ENCODE data around the gene GTSE1.
A peak's percentile ranks its signal among the peaks of the same experiment; 100 is the strongest.

The GTSE1 gene

GRCh38 chr22:46354993-46355305, 58.3 kb downstream of the GTSE1 start:
- Histone ChIP-seq H3K79me2 (ENCODE audit: control insufficient read depth, insufficient read depth, low read length) (no peaks in the 10 kb centered on the region), H3K4me3 (ENCODE audit: low read length) (no peak overlapping the region), H3K4me2 (ENCODE audit: low read length) (no peak overlapping the region), H2BK5ac (ENCODE audit: low read length) (no peak overlapping the region), H2BK120ac (ENCODE audit: low read depth, low read length) (no peak overlapping the region), H4K5ac (ENCODE audit: low read length) (no peak overlapping the region), H3K23ac (ENCODE audit: low read length) (no peak overlapping the region), H3K9ac (ENCODE audit: low read length) (no peak overlapping the region), H2BK15ac (replicated peaks; ENCODE audit: low read depth) (no peak overlapping the region), H3K36me3 (ENCODE audit: control insufficient read depth, insufficient read depth, low read length) (peaks cover 34% of the 10 kb centered on the region), H2AK5ac (ENCODE audit: low read length) (no peak overlapping the region), H3K4me1 (ENCODE audit: control insufficient read depth, low read depth, low read length) (no peaks in the 10 kb centered on the region), H3K27me3 (ENCODE audit: insufficient read depth, low read length, poor library complexity) (no peaks in the 10 kb centered on the region), H3K4ac (ENCODE audit: low read depth, low read length) (no peak overlapping the region), H3K79me1 (ENCODE audit: low read length) (peaks cover 2% of the 10 kb centered on the region), H3K56ac (ENCODE audit: low read length) (no peak overlapping the region), H3K27ac (ENCODE audit: low read depth, low read length) (no peak overlapping the region), H4K8ac (ENCODE audit: low read depth, low read length) (no peak overlapping the region), H3K18ac (ENCODE audit: low read length) (no peak overlapping the region)
- DNase-seq: no peak
- WGBS (ENCODE audit: extremely low coverage, insufficient coverage, low lambda C conversion rate): no CpG with 5 or more reads among the region's 7 CpGs

DNA sequence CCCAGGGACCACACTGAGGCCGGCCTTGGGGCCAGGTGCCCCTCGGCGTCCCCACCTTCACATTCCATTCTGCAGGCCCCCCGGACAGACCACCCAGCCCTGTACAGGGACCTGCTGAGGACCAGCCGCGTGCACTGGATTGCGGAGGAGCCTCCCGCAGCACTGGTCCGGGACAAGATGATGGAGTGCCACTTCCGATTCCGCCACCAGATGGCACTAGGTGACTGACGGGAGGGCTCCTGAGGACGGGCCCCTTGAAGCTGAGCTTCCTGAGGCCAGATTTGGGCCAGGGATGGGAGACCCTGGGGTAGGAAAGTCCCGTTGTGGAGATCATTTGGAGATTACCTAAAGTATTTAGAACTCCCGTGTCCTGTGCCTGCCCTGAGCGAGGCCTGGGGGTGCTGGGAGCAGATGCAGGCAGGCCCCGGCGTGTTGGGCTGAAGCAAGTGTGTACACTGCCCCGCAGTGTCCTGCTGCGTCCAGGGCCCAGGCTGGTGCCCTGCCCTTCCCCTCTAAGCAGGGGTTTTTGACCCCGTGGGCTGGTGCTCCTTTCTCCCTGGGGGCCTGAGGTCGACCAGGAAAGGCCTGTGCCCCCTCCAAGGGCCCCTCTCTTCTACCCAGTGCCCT, 58.8 kb downstream of the GTSE1 start:
- Histone ChIP-seq H3K79me1 (ENCODE audit: low read length) (peaks cover 2% of the 10 kb centered on the region), H3K18ac (ENCODE audit: low read length) (no peak overlapping the region), H3K4ac (ENCODE audit: low read depth, low read length) (no peak overlapping the region), H3K4me1 (ENCODE audit: control insufficient read depth, low read depth, low read length) (no peaks in the 10 kb centered on the region), H3K56ac (ENCODE audit: low read length) (no peak overlapping the region), H4K5ac (ENCODE audit: low read length) (no peak overlapping the region), H2BK5ac (ENCODE audit: low read length) (no peak overlapping the region), H3K4me2 (ENCODE audit: low read length) (no peak overlapping the region), H3K23ac (ENCODE audit: low read length) (no peak overlapping the region), H2BK15ac (replicated peaks; ENCODE audit: low read depth) (no peak overlapping the region), H3K36me3 (ENCODE audit: control insufficient read depth, insufficient read depth, low read length) (peaks cover 34% of the 10 kb centered on the region), H3K27me3 (ENCODE audit: insufficient read depth, low read length, poor library complexity) (no peaks in the 10 kb centered on the region), H4K8ac (ENCODE audit: low read depth, low read length) (no peak overlapping the region), H3K4me3 (ENCODE audit: low read length) (no peak overlapping the region), H2BK120ac (ENCODE audit: low read depth, low read length) (no peak overlapping the region), H2AK5ac (ENCODE audit: low read length) (no peak overlapping the region), H3K9ac (ENCODE audit: low read length) (no peak overlapping the region), H3K27ac (ENCODE audit: low read depth, low read length) (no peak overlapping the region), H3K79me2 (ENCODE audit: control insufficient read depth, insufficient read depth, low read length) (no peaks in the 10 kb centered on the region)
- no CpG with 5 or more reads among the region's 22 CpGs for WGBS (ENCODE audit: extremely low coverage, insufficient coverage, low lambda C conversion rate)
- DNase-seq: peak; percentile 76

GRCh38 chr22:46355996-46356471, 59.4 kb downstream of the GTSE1 start:
- Histone ChIP-seq H3K79me2 (ENCODE audit: control insufficient read depth, insufficient read depth, low read length) (no peaks in the 10 kb centered on the region), H3K4me1 (ENCODE audit: control insufficient read depth, low read depth, low read length) (no peaks in the 10 kb centered on the region), H3K27ac (ENCODE audit: low read depth, low read length) (no peak overlapping the region), H3K4me3 (ENCODE audit: low read length) (no peak overlapping the region), H3K4ac (ENCODE audit: low read depth, low read length) (no peak overlapping the region), H3K18ac (ENCODE audit: low read length) (no peak overlapping the region), H3K79me1 (ENCODE audit: low read length) (peaks cover 2% of the 10 kb centered on the region), H3K4me2 (ENCODE audit: low read length) (no peak overlapping the region), H3K9ac (ENCODE audit: low read length) (no peak overlapping the region), H2BK5ac (ENCODE audit: low read length) (no peak overlapping the region), H3K36me3 (ENCODE audit: control insufficient read depth, insufficient read depth, low read length) (peaks cover 31% of the 10 kb centered on the region), H3K23ac (ENCODE audit: low read length) (no peak overlapping the region), H2BK15ac (replicated peaks; ENCODE audit: low read depth) (no peak overlapping the region), H2AK5ac (ENCODE audit: low read length) (no peak overlapping the region), H4K5ac (ENCODE audit: low read length) (no peak overlapping the region), H4K8ac (ENCODE audit: low read depth, low read length) (no peak overlapping the region), H3K56ac (ENCODE audit: low read length) (no peak overlapping the region), H2BK120ac (ENCODE audit: low read depth, low read length) (no peak overlapping the region), H3K27me3 (ENCODE audit: insufficient read depth, low read length, poor library complexity) (no peaks in the 10 kb centered on the region)
- no peak for DNase-seq
- WGBS (ENCODE audit: extremely low coverage, insufficient coverage, low lambda C conversion rate): no CpG with 5 or more reads among the region's 12 CpGs

GRCh38 chr22:46356496-46357480, 60.1 kb downstream of the GTSE1 start:
- H2BK15ac ChIP-seq (replicated peaks; ENCODE audit: low read depth): no peak overlapping the region
- no peak overlapping the region for H3K4me3 ChIP-seq (ENCODE audit: low read length)
- peaks cover 25% of the 10 kb centered on the region for H3K36me3 ChIP-seq (ENCODE audit: control insufficient read depth, insufficient read depth, low read length)
- no peak overlapping the region for H3K23ac ChIP-seq (ENCODE audit: low read length)
- H4K8ac ChIP-seq (ENCODE audit: low read depth, low read length): no peak overlapping the region
- no peak for DNase-seq
- H3K4ac ChIP-seq (ENCODE audit: low read depth, low read length): no peak overlapping the region
- no peaks in the 10 kb centered on the region for H3K27me3 ChIP-seq (ENCODE audit: insufficient read depth, low read length, poor library complexity)
- no peak overlapping the region for H2AK5ac ChIP-seq (ENCODE audit: low read length)
- H2BK120ac ChIP-seq (ENCODE audit: low read depth, low read length): no peak overlapping the region
- no peak overlapping the region for H3K4me2 ChIP-seq (ENCODE audit: low read length)
- H3K79me2 ChIP-seq (ENCODE audit: control insufficient read depth, insufficient read depth, low read length): no peaks in the 10 kb centered on the region
- H2BK5ac ChIP-seq (ENCODE audit: low read length): no peak overlapping the region
- WGBS (ENCODE audit: extremely low coverage, insufficient coverage, low lambda C conversion rate): no CpG with 5 or more reads among the region's 23 CpGs
- no peak overlapping the region for H3K27ac ChIP-seq (ENCODE audit: low read depth, low read length)
- H3K9ac ChIP-seq (ENCODE audit: low read length): no peak overlapping the region
- no peaks in the 10 kb centered on the region for H3K4me1 ChIP-seq (ENCODE audit: control insufficient read depth, low read depth, low read length)
- H3K56ac ChIP-seq (ENCODE audit: low read length): no peak overlapping the region
- H3K79me1 ChIP-seq (ENCODE audit: low read length): peaks cover 2% of the 10 kb centered on the region
- H4K5ac ChIP-seq (ENCODE audit: low read length): no peak overlapping the region
- no peak overlapping the region for H3K18ac ChIP-seq (ENCODE audit: low read length)

- H3K56ac ChIP-seq (ENCODE audit: low read length): no peak overlapping the region
- H3K79me2 ChIP-seq (ENCODE audit: control insufficient read depth, insufficient read depth, low read length): no peaks in the 10 kb centered on the region
- H2AK5ac ChIP-seq (ENCODE audit: low read length): no peak overlapping the region
- H2BK5ac ChIP-seq (ENCODE audit: low read length): no peak overlapping the region
- no peak overlapping the region for H2BK15ac ChIP-seq (replicated peaks; ENCODE audit: low read depth)
- no peak overlapping the region for H4K8ac ChIP-seq (ENCODE audit: low read depth, low read length)
- no peaks in the 10 kb centered on the region for H3K4me1 ChIP-seq (ENCODE audit: control insufficient read depth, low read depth, low read length)
- no peak overlapping the region for H2BK120ac ChIP-seq (ENCODE audit: low read depth, low read length)
- WGBS (ENCODE audit: extremely low coverage, insufficient coverage, low lambda C conversion rate): no CpG with 5 or more reads among the region's 19 CpGs
- no peak overlapping the region for H3K23ac ChIP-seq (ENCODE audit: low read length)
- no peak overlapping the region for H3K18ac ChIP-seq (ENCODE audit: low read length)
- no peak for DNase-seq
- no peak overlapping the region for H3K9ac ChIP-seq (ENCODE audit: low read length)
- H3K4ac ChIP-seq (ENCODE audit: low read depth, low read length): no peak overlapping the region
- no peak overlapping the region for H4K5ac ChIP-seq (ENCODE audit: low read length)
- no peak overlapping the region for H3K27ac ChIP-seq (ENCODE audit: low read depth, low read length)
- H3K4me3 ChIP-seq (ENCODE audit: low read length): no peak overlapping the region
- no peaks in the 10 kb centered on the region for H3K79me1 ChIP-seq (ENCODE audit: low read length)
- H3K36me3 ChIP-seq (ENCODE audit: control insufficient read depth, insufficient read depth, low read length): peaks cover 17% of the 10 kb centered on the region
- no peaks in the 10 kb centered on the region for H3K27me3 ChIP-seq (ENCODE audit: insufficient read depth, low read length, poor library complexity)
- H3K4me2 ChIP-seq (ENCODE audit: low read length): no peak overlapping the region
Measured at GRCh38 chr22:46357711-46358520, 61.2 kb downstream of the GTSE1 start.

Data from mesendoderm (in vitro differentiated cells).